ENCODE data around the gene DCP2. TPM values are rescaled to one million over a fixed set of nuclear protein-coding genes. Genes with fewer than 3 reads are reported as not detected.
A peak's percentile ranks its signal among the peaks of the same experiment; 100 is the strongest.

DCP2 gene
- total RNA-seq, 1 experiment from 2014 or later = 186 TPM

DNA sequence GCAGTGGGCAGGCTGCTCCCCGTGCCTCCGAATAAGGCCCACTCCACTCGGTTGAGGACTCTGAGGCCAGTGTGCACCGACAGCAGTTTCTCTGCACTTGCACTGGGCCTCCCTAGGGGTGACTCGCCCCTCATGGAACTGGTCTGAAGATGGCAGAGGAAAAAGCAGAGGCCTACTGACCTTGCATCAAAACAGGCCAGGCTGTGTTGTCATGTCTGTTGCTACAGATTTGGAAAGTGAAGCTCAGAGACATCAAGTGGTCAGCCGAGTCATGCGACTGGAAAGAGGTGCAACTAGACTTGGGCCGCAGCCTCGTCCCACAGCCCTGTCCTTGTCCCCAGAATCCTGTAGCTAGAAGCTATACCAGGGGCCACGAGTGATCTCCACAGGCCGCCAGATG is 78.3 kb downstream of the DCP2 start (continued):
- TF ChIP-seq PREB (CRISPR knock-in tag; IDR thresholded peaks at IDR 0.05; ENCODE audit: borderline replicate concordance) (no peak), ZNF512 (CRISPR knock-in tag; IDR thresholded peaks at IDR 0.05; ENCODE audit: borderline replicate concordance) (no peak), IRF2 (CRISPR knock-in tag; IDR thresholded peaks at IDR 0.05; ENCODE audit: borderline replicate concordance, low read depth) (no peak)
- TF ChIP-seq, protein P1, sequence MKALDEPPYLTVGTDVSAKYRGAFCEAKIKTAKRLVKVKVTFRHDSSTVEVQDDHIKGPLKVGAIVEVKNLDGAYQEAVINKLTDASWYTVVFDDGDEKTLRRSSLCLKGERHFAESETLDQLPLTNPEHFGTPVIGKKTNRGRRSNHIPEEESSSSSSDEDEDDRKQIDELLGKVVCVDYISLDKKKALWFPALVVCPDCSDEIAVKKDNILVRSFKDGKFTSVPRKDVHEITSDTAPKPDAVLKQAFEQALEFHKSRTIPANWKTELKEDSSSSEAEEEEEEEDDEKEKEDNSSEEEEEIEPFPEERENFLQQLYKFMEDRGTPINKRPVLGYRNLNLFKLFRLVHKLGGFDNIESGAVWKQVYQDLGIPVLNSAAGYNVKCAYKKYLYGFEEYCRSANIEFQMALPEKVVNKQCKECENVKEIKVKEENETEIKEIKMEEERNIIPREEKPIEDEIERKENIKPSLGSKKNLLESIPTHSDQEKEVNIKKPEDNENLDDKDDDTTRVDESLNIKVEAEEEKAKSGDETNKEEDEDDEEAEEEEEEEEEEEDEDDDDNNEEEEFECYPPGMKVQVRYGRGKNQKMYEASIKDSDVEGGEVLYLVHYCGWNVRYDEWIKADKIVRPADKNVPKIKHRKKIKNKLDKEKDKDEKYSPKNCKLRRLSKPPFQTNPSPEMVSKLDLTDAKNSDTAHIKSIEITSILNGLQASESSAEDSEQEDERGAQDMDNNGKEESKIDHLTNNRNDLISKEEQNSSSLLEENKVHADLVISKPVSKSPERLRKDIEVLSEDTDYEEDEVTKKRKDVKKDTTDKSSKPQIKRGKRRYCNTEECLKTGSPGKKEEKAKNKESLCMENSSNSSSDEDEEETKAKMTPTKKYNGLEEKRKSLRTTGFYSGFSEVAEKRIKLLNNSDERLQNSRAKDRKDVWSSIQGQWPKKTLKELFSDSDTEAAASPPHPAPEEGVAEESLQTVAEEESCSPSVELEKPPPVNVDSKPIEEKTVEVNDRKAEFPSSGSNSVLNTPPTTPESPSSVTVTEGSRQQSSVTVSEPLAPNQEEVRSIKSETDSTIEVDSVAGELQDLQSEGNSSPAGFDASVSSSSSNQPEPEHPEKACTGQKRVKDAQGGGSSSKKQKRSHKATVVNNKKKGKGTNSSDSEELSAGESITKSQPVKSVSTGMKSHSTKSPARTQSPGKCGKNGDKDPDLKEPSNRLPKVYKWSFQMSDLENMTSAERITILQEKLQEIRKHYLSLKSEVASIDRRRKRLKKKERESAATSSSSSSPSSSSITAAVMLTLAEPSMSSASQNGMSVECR (CRISPR knock-in tag; IDR thresholded peaks at IDR 0.05; ENCODE audit: borderline replicate concordance) = no peak

DNA sequence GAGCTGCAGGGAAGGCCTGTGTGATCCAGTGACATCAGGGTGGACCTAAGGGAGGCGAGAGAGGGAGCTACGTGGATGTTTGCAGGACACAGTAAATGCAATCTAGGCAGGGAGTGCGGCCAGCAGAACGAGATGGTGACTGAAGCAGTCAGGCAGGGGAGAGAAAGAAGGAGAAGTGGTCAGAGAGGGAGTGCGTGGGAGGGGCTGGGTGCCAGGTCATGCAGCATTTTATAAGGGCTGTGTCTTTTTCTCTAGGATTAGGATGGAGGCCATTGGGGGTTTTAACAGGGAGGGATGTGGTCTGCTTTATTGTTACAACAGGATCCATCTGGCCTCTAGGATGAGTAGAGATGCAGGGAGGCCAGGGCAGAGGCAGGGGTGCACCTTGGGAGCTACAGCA is 80.4 kb downstream of the DCP2 start:
- DNase-seq (ENCODE audit: low spot score) (no peak), ATAC-seq (no peak; the same call in 1 of the 2 replicates)
- H3K27ac Mint-ChIP-seq = peak overlapping the region; percentile 32
- no peaks in the 10 kb centered on the region for H3K9me3 Mint-ChIP-seq
- TF ChIP-seq ZNF416 (CRISPR knock-in tag; IDR thresholded peaks at IDR 0.05) (no peak), CREM (CRISPR knock-in tag; IDR thresholded peaks at IDR 0.05) (no peak), RORB (CRISPR knock-in tag; IDR thresholded peaks at IDR 0.05) (no peak)
- ChIA-PET POLR2A (no interaction called here), CTCF (interaction anchor here (0.6 to 1.4 kb wide), 9 partner anchors 10 to 549 kb away, joined by 3 to 8 read pairs (median 3); no protein-coding TSS in a partner anchor)
- H3K27me3 Mint-ChIP-seq (ENCODE audit: low read depth) = no peaks in the 10 kb centered on the region
- H3K36me3 Mint-ChIP-seq = peaks cover 17% of the 10 kb centered on the region
- H3K4me3 Mint-ChIP-seq = no peak overlapping the region
- peaks cover 7% of the 10 kb centered on the region; the same call in 1 of the 2 replicates for H3K4me1 Mint-ChIP-seq

DNA sequence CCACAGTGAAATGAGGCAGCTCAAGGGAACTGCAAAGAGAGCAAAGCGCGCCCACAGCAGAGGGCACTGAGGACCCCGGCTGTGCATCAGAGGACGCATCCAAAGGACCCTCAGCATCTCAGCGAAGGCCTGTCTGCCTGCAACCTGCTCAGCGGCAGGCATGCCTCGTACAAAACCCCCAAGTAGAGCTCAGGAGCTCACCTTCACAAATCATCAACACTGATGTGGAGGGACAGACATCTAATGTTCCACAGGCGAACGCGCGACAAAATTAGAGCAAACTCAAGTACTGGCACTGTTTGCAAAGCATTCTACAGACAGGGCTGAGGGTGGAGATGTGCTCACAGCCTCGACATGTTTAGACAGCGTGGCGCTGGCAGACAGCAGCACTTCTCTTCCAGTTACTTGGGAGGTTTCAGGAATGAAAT is 81.0 kb downstream of the DCP2 start:
- no peak for DNase-seq (ENCODE audit: low spot score)
- ATAC-seq = peak; percentile 64
- Mint-ChIP-seq H3K4me1 (peaks cover 7% of the 10 kb centered on the region; the same call in 1 of the 2 replicates), H3K4me3 (no peak overlapping the region), H3K9me3 (no peaks in the 10 kb centered on the region), H3K27me3 (ENCODE audit: low read depth) (no peaks in the 10 kb centered on the region), H3K27ac (0 out of 2 replicates have a peak overlapping the region, but pooled peaks have one; percentile 32), H3K36me3 (peaks cover 17% of the 10 kb centered on the region)
- ChIA-PET POLR2A (no interaction called here), CTCF (interaction anchor here (0.6 to 1.4 kb wide), 10 partner anchors 10 to 549 kb away, joined by 3 to 8 read pairs (median 3); no protein-coding TSS in a partner anchor)
- TF ChIP-seq STAT6 (CRISPR knock-in tag; conservative IDR thresholded peaks at IDR 0.05; ENCODE audit: low read depth) (no peak), USF1 (CRISPR knock-in tag; IDR thresholded peaks at IDR 0.05) (no peak), IRF1 (CRISPR knock-in tag; IDR thresholded peaks at IDR 0.05) (no peak), TCF7 (CRISPR knock-in tag; IDR thresholded peaks at IDR 0.05; ENCODE audit: low read depth) (no peak), ETV6 (CRISPR knock-in tag; IDR thresholded peaks at IDR 0.05) (no peak), ZNF416 (CRISPR knock-in tag; IDR thresholded peaks at IDR 0.05) (no peak), ATF3 (CRISPR knock-in tag; conservative IDR thresholded peaks at IDR 0.05) (no peak), FOXP1 (CRISPR knock-in tag; IDR thresholded peaks at IDR 0.05; ENCODE audit: borderline replicate concordance) (no peak), SMAD3 (CRISPR knock-in tag; IDR thresholded peaks at IDR 0.05; ENCODE audit: borderline replicate concordance) (no peak)
- TF ChIP-seq, protein P2, sequence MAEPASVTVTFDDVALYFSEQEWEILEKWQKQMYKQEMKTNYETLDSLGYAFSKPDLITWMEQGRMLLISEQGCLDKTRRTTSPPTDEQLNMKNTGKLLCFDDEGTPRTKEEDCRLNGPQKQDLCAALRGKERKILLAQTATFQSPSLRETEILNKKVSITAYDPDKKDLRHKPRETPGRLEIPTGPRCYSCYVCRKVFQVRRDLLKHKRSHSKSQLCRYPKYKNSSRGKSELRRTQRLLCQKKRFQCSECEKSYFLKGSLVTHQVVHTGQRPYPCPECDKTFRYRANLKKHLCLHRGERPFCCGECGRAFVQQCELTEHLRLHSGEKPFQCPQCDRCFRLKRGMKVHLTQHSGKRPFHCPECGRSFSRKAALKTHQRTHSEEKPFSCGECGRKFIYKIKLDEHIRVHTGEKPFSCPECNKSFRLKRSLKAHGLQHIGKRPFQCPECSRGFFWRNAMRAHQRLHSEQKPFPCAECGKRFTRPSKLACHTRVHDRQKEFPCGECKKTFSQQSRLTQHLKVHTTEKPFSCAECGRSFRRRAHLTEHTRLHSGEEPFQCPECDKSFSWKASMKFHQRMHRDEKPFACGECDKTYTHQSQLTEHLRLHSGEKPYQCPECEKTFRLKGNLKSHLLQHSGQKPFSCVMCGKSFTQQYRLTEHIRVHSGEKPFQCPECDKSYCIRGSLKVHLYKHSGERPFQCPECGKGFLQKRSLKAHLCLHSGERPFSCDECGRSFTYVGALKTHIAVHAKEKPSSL (CRISPR knock-in tag; conservative IDR thresholded peaks at IDR 0.05) = no peak

Data from WTC11 (cell line).